HG02642 (cell line): ENCODE data around the gene TFR2.
"Not testable (repeated sequence)": the region's sequence is repeated elsewhere in the genome, so short reads cannot be mapped to it uniquely, and the experiment has no call there.

Experiments
- ATAC-seq: cut with Tn5 transposase; IDR thresholded peaks from one replicate; pipeline ENCODE4 v1.9.1; 2021; ENCODE audit warnings: mild to moderate bottlenecking; ENCODE audit not compliant: unreplicated experiment, poor library complexity

TFR2 gene

GRCh38 chr7:100662194-100662776 is 20.9 kb upstream of the TFR2 start:
- not testable (repeated sequence) for ATAC-seq

GRCh38 chr7:100655908-100656674 is 14.7 kb upstream of the TFR2 start, which contains the start of gene ACTL6B:
ACTL6B (minus strand) TSS chr7:100656448; CDS start chr7:100656354, 94 bp downstream.
- ATAC-seq = no peak

GRCh38 chr7:100654908-100655831 is 13.8 kb upstream of the TFR2 start:
- no peak for ATAC-seq

GRCh38 chr7:100649826-100650565 is 8.6 kb upstream of the TFR2 start:
- no peak for ATAC-seq

- ATAC-seq = no peak
Measured at GRCh38 chr7:100642534-100642907, 1.2 kb upstream of the TFR2 start.

GRCh38 chr7:100641860-100642533 is 645 bp upstream of the TFR2 start:
- ATAC-seq = no peak

GRCh38 chr7:100640517-100641440 is 573 bp downstream of the TFR2 start:
- ATAC-seq = no peak

- ATAC-seq = no peak
Measured at GRCh38 chr7:100639995-100640516, 1.3 kb downstream of the TFR2 start.

GRCh38 chr7:100632951-100633717 is 8.2 kb downstream of the TFR2 start:
- ATAC-seq = peak; percentile 55

GRCh38 chr7:100630066-100630465 is 11.3 kb downstream of the TFR2 start:
- no peak for ATAC-seq

- ATAC-seq = no peak
Measured at GRCh38 chr7:100629117-100629716, 12.1 kb downstream of the TFR2 start.

GRCh38 chr7:100627238-100627549 is 14.2 kb downstream of the TFR2 start:
- ATAC-seq = no peak

- peak; percentile 81 for ATAC-seq
Measured at GRCh38 chr7:100626530-100627237, 14.7 kb downstream of the TFR2 start.

GRCh38 chr7:100626055-100626454 is 15.3 kb downstream of the TFR2 start:
- no peak for ATAC-seq

- no peak for ATAC-seq
Measured at GRCh38 chr7:100623951-100624824, 17.2 kb downstream of the TFR2 start.

GRCh38 chr7:100621554-100621953 is 19.8 kb downstream of the TFR2 start:
- ATAC-seq = no peak
